LNCaP clone FGC (cell line): ENCODE data around the gene CST6.

Experiments
- DNase-seq: peaks from one replicate; pipeline ENCODE4 v3.0.0-alpha.2; 2011; ENCODE audit warnings: low read depth
- H3K4me3 ChIP-seq: 2 replicates; pipeline ENCODE4 v1.5.1; 2011; ENCODE audit warnings: mild to moderate bottlenecking, low read depth, low read length, control low read depth
- TF ChIP-seq, protein P1 (sequence below): IDR thresholded peaks from 2 replicates; pipeline ENCODE4 v1.5.1; 2012; ENCODE audit warnings: mild to moderate bottlenecking; ENCODE audit not compliant: control insufficient read depth, insufficient read depth; ENCODE audit errors: extremely low read depth

CST6 gene

DNA sequence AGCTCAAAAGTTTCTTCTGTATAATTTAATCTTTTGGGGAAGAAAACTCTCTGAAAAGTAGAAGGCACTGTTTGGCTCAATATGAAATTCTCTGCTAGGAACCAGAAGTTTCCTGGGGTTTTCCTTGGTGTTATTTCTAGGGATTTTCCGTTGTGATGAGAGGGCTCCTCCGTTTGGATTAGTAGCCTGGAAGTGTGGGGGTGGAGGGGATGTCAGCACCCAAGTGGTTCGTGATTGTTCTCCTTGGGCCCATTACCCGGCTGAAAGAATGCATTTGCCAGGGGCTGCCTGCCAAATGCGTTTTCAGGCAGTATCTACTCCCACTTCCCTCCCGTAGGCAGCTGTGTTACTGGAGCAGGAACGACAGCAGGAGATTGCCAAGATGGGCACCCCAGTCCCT lies 44.7 kb downstream of the CST6 start:
- TF ChIP-seq, protein P1, sequence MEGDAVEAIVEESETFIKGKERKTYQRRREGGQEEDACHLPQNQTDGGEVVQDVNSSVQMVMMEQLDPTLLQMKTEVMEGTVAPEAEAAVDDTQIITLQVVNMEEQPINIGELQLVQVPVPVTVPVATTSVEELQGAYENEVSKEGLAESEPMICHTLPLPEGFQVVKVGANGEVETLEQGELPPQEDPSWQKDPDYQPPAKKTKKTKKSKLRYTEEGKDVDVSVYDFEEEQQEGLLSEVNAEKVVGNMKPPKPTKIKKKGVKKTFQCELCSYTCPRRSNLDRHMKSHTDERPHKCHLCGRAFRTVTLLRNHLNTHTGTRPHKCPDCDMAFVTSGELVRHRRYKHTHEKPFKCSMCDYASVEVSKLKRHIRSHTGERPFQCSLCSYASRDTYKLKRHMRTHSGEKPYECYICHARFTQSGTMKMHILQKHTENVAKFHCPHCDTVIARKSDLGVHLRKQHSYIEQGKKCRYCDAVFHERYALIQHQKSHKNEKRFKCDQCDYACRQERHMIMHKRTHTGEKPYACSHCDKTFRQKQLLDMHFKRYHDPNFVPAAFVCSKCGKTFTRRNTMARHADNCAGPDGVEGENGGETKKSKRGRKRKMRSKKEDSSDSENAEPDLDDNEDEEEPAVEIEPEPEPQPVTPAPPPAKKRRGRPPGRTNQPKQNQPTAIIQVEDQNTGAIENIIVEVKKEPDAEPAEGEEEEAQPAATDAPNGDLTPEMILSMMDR, result no peak
- H3K4me3 ChIP-seq, result no peak overlapping the region
- DNase-seq, result no peak

GRCh38 chr11:66059966-66060680 lies 48.3 kb downstream of the CST6 start:
- TF ChIP-seq, protein P1, result no peak
- no peak for DNase-seq
- no peak overlapping the region for H3K4me3 ChIP-seq

DNA sequence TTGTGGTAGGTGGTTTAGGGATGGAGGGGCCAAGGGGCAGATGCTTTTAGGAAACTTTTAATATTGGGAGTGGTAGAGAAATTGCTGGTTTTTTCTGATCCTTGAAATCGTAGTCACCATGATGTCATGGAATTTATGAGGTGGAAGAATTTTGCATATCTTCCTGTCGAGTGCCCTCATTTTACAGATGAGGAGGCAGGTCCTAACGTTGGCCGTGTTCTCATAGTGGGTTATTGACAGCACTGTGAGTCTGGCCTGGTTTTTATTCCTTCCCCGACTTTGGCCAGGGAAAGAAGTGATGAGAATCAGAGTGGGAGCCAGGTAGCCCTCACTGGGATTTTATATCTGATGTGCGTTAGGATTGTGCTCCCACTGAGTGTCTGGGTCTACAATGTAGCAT lies 49.5 kb downstream of the CST6 start:
- no peak for DNase-seq
- TF ChIP-seq, protein P1, result no peak

GRCh38 chr11:66062408-66062807 lies 50.6 kb downstream of the CST6 start:
- no peak overlapping the region for H3K4me3 ChIP-seq
- TF ChIP-seq, protein P1, result no peak
- DNase-seq, result no peak

More for the DNA sequence above, 49.5 kb downstream of the CST6 start:
- no peak overlapping the region for H3K4me3 ChIP-seq
